ENCODE data around the gene TBC1D2B. TPM values are rescaled to one million over a fixed set of nuclear protein-coding genes. Genes with fewer than 3 reads are reported as not detected.
"Not testable (repeated sequence)": the region's sequence is repeated elsewhere in the genome, so short reads cannot be mapped to it uniquely, and the experiment has no call there.

TBC1D2B gene
- polyA plus RNA-seq, 4 donors, result 7.6 to 44.4 (median 11.9) TPM

DNA sequence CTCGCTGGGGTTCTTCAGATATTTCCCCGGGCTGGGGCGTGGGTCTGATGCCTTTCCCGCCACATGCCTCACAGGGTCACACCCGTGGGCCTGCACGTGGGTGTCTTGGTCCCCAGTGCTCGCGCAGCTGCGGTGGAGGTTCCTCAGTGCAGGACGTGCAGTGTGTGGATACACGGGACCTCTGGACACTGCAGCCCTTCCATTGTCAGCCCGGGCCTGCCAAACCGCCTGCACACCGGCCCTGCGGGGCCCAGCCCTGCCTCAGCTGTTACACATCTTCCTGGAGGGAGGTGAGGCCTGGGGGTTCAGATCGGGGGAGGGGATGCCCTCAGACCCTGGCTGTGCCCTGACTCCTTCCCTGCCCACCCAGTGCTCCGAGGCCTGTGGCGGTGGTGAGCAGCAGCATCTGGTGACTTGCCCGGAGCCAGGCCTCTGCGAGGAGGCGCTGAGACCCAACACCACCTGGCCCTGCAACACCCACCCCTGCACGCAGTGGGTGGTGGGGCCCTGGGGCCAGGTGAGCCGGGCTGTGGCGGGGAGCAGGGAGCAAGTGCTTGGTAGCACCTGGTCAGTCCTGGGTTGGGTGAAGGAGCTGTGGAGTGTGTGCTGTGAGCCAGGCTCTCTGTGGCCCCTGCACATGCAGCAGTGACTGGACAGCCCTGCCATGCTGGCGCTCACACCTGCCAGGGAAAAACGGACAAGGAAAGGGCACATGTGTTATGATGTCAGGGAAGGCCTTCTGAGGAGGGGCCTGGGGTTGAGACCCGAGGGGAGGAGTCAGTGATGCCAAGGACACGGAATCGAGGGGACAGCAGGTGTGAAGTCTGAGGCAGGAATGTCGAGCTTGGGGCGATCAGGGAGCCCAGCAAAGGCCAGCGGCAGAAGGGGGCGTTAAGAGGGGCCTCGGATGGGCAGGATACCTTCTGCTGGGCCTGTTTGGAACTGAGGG, 88.9 kb downstream of the TBC1D2B start:
- DNase-seq (no peak), FAIRE-seq (no peak)
- Histone ChIP-seq H3K4me1 (ENCODE audit: control insufficient read depth in 3 of 3, insufficient read depth in 2 of 3, low read depth in 1 of 3, low read length in 2 of 3) (peaks cover 0 to 17% (median 0%) of the 10 kb centered on the region in 3 donors), H3K27me3 (ENCODE audit: control insufficient read depth in 3 of 3, insufficient read depth in 3 of 3, low read length in 3 of 3) (no peaks in the 10 kb centered on the region), H3K4me3 (ENCODE audit: low read depth in 1 of 3, low read length in 3 of 3) (no peak overlapping the region), H3K36me3 (ENCODE audit: control insufficient read depth in 3 of 3, insufficient read depth in 2 of 3, low read depth in 1 of 3, low read length in 3 of 3) (peaks cover 0 to 17% (median 0%) of the 10 kb centered on the region in 3 donors), H3K9me3 (ENCODE audit: control insufficient read depth in 2 of 2, insufficient read depth in 1 of 2, low read depth in 1 of 2, low read length in 1 of 2) (no peaks in the 10 kb centered on the region), H3K27ac (ENCODE audit: low read depth in 1 of 3, low read length in 2 of 3) (no peak overlapping the region)
- 64 to 77% (median 70%) methylated on average over 34 of the region's 34 CpGs for WGBS, 3 donors

DNA sequence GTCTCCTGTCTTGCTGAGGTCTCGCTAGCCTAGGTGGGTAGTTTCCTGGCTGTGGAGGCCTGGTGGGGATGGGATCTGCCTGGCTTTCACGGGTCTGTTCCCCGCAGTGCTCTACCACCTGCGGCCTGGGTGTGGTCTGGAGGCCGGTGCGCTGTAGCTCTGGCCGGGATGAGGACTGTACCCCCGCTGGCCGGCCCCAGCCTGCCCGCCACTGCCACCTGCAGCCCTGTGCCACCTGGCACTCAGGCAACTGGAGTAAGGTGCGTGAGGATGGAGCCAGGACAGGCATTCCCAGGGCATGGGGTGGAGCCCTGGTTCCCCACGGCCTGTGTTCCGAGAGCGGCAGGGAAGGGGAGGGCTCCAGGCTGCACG, 89.8 kb downstream of the TBC1D2B start:
- H3K4me3 ChIP-seq (ENCODE audit: low read depth in 1 of 3, low read length in 3 of 3); DNase-seq; FAIRE-seq; H3K9me3 ChIP-seq (ENCODE audit: control insufficient read depth in 2 of 2, insufficient read depth in 1 of 2, low read depth in 1 of 2, low read length in 1 of 2); H3K27me3 ChIP-seq (ENCODE audit: control insufficient read depth in 3 of 3, insufficient read depth in 3 of 3, low read length in 3 of 3); H3K27ac ChIP-seq (ENCODE audit: low read depth in 1 of 3, low read length in 2 of 3); H3K36me3 ChIP-seq (ENCODE audit: control insufficient read depth in 3 of 3, insufficient read depth in 2 of 3, low read depth in 1 of 3, low read length in 3 of 3): not testable (repeated sequence)
- peaks cover 0 to 17% (median 0%) of the 10 kb centered on the region in 3 donors for H3K4me1 ChIP-seq (ENCODE audit: control insufficient read depth in 3 of 3, insufficient read depth in 2 of 3, low read depth in 1 of 3, low read length in 2 of 3)
- WGBS, 3 donors, result 14 to 58% (median 26%) methylated on average over 10 to 15 of the region's 15 CpGs

DNA sequence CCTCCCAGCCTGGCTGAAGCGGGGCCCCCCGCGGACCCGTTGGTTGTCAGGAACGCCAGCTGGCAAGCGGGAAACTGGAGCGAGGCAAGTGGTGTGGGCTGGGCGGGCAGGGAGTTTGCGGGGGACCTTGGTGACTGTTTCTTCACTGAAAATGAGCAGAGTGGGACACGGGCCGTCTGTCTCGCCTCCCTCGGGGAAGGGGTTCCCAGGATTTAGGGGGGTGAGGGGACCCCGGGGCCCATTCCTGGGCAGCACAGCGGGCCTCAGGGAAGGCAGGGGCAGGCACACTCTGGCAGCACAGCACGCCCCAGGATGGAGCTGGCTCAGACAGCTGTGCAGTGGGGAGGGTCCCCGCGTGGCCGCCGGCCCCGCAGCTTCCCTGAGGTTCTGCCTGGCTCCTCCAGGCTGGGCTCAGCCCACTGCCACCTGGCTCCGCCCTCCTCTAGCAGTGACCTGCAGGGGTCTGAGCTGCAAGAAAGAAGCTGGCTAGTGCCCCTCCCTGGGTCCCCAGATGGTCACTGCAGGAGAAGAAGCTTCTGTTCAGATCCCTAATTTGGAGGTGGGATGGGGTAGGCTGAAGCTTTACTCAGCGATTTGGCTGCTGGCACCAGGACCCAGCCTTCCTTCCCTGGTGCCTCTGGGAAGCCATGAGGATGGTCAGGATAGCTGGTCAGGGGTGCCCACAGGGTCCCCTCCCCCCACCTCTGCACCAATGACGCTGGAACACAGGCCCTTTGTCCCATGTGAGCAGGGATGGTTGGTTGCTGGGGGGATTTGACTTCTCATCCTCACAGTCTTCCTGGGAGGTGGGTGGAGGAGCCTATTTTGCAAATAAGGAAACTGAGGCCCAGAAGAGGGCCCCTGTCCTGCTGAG, 90.4 kb downstream of the TBC1D2B start:
- no peak overlapping the region for H3K27ac ChIP-seq (ENCODE audit: low read depth in 1 of 3, low read length in 2 of 3)
- H3K4me1 ChIP-seq (ENCODE audit: control insufficient read depth in 3 of 3, insufficient read depth in 2 of 3, low read depth in 1 of 3, low read length in 2 of 3), result peaks cover 0 to 14% (median 0%) of the 10 kb centered on the region in 3 donors
- FAIRE-seq (no peak), DNase-seq (no peak)
- H3K9me3 ChIP-seq (ENCODE audit: control insufficient read depth in 2 of 2, insufficient read depth in 1 of 2, low read depth in 1 of 2, low read length in 1 of 2), result no peaks in the 10 kb centered on the region
- H3K27me3 ChIP-seq (ENCODE audit: control insufficient read depth in 3 of 3, insufficient read depth in 3 of 3, low read length in 3 of 3), result no peaks in the 10 kb centered on the region
- H3K4me3 ChIP-seq (ENCODE audit: low read depth in 1 of 3, low read length in 3 of 3), result no peak overlapping the region
- H3K36me3 ChIP-seq (ENCODE audit: control insufficient read depth in 3 of 3, insufficient read depth in 2 of 3, low read depth in 1 of 3, low read length in 3 of 3), result peaks cover 0 to 4% (median 0%) of the 10 kb centered on the region in 3 donors
- 51 to 69% (median 55%) methylated on average over 19 to 24 of the region's 24 CpGs for WGBS, 3 donors

DNA sequence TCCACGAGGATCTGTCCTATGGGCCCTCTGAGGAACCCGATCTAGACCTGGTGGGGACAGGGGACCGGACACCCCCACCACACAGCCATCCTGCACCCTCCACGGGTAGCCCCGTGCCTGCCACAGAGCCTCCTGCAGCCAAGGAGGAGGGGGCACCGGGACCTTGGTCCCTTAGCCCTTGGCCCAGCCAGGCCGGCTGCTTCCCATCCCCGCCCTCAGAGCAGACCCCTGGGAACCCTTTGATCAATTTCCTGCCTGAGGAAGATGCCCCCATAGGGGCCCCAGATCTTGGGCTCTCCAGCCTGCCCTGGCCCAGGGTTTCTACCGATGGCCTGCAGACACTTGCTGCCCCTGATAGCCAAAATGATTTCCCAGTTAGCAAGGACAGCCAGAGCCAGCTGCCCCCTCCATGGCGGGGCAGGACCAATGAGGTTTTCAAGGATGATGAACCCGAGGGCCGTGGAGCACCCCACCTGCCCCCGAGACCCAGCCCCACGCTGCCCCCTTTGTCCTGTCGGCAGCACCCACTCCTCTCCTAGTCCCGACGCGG, 91.5 kb downstream of the TBC1D2B start:
- Histone ChIP-seq H3K36me3 (ENCODE audit: control insufficient read depth in 3 of 3, insufficient read depth in 2 of 3, low read depth in 1 of 3, low read length in 3 of 3) (no peaks in the 10 kb centered on the region), H3K27me3 (ENCODE audit: control insufficient read depth in 3 of 3, insufficient read depth in 3 of 3, low read length in 3 of 3) (no peaks in the 10 kb centered on the region), H3K4me1 (ENCODE audit: control insufficient read depth in 3 of 3, insufficient read depth in 2 of 3, low read depth in 1 of 3, low read length in 2 of 3) (peaks cover 0 to 7% (median 0%) of the 10 kb centered on the region in 3 donors), H3K4me3 (ENCODE audit: low read depth in 1 of 3, low read length in 3 of 3) (no peak overlapping the region), H3K27ac (ENCODE audit: low read depth in 1 of 3, low read length in 2 of 3) (no peak overlapping the region), H3K9me3 (ENCODE audit: control insufficient read depth in 2 of 2, insufficient read depth in 1 of 2, low read depth in 1 of 2, low read length in 1 of 2) (no peaks in the 10 kb centered on the region)
- 74 to 79% (median 78%) methylated on average over 15 to 18 of the region's 18 CpGs for WGBS, 3 donors
- DNase-seq (no peak), FAIRE-seq (no peak)

DNA sequence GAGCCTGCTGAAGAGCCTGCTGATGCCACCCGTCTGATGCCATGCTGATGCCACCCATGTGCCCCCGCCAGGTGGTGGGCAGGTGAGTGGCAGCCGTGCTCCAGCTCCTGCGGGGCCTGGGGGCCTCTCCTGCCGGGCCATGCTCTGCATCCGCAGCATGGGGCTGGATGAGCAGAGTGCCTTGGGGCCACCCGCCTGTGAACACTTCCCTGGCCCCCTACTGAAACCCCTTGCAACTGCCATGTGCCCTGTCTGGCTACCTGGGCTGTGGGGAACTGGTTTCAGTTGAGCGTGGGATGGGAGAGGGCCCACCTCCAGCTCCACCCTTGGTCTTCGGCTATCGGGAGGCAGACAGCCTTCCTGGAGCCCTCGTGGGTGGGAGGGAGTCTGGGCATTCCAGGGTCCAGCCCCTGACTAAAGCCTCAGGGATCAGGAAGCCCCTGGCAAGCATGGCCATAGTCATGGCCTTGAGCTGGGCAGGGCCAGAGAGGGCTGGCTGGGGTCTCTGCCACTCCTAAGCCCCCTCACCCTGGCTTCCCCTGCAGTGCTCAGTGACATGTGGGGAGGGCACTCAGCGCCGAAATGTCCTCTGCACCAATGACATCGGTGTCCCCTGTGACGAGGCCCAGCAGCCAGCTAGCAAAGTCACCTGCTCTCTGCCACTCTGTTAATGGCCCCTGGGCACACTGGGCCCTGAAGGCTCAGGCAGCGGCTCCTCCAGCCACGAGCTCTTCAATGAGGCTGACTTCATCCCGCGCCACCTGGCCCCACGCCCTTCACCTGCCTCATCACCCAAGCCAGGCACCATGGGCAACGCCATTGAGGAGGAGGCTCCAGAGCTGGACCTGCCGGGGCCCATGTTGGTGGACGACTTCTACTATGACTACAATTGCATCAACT, 92.2 kb downstream of the TBC1D2B start:
- 86 to 93% (median 92%) methylated on average over 14 to 23 of the region's 23 CpGs for WGBS, 3 donors
- no peaks in the 10 kb centered on the region for H3K27me3 ChIP-seq (ENCODE audit: control insufficient read depth in 3 of 3, insufficient read depth in 3 of 3, low read length in 3 of 3)
- no peaks in the 10 kb centered on the region for H3K9me3 ChIP-seq (ENCODE audit: control insufficient read depth in 2 of 2, insufficient read depth in 1 of 2, low read depth in 1 of 2, low read length in 1 of 2)
- no peaks in the 10 kb centered on the region for H3K36me3 ChIP-seq (ENCODE audit: control insufficient read depth in 3 of 3, insufficient read depth in 2 of 3, low read depth in 1 of 3, low read length in 3 of 3)
- H3K4me1 ChIP-seq (ENCODE audit: control insufficient read depth in 3 of 3, insufficient read depth in 2 of 3, low read depth in 1 of 3, low read length in 2 of 3), result no peaks in the 10 kb centered on the region
- H3K4me3 ChIP-seq (ENCODE audit: low read depth in 1 of 3, low read length in 3 of 3), result no peak overlapping the region
- FAIRE-seq (no peak), DNase-seq (no peak)
- no peak overlapping the region for H3K27ac ChIP-seq (ENCODE audit: low read depth in 1 of 3, low read length in 2 of 3)

DNA sequence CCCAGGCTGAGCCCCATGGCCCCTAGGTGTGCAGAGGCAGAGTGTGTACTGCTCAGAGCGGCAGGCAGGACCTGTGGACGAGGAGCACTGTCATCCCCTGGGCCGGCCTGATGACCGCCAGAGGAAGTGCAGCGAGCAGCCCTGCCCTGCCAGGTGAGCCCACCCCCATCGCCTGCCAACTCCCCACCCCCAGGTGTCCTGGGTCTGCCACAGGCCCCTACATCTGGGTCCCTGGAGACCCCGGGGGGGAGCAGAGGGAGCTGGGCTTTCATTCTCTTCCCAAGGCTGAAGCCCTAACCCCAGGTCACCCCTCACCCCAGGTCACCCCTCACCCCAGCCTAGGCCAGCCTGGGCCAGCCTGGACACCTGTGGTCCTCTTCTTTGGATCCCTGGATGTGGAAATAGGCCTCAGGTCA, 93.1 kb downstream of the TBC1D2B start:
- 90 to 93% (median 92%) methylated on average over 3 to 6 of the region's 7 CpGs for WGBS, 3 donors
- DNase-seq (no peak), FAIRE-seq (no peak)
- Histone ChIP-seq H3K9me3 (ENCODE audit: control insufficient read depth in 2 of 2, insufficient read depth in 1 of 2, low read depth in 1 of 2, low read length in 1 of 2) (no peaks in the 10 kb centered on the region), H3K36me3 (ENCODE audit: control insufficient read depth in 3 of 3, insufficient read depth in 2 of 3, low read depth in 1 of 3, low read length in 3 of 3) (no peaks in the 10 kb centered on the region), H3K27ac (ENCODE audit: low read depth in 1 of 3, low read length in 2 of 3) (no peak overlapping the region), H3K4me3 (ENCODE audit: low read depth in 1 of 3, low read length in 3 of 3) (no peak overlapping the region), H3K4me1 (ENCODE audit: control insufficient read depth in 3 of 3, insufficient read depth in 2 of 3, low read depth in 1 of 3, low read length in 2 of 3) (no peaks in the 10 kb centered on the region), H3K27me3 (ENCODE audit: control insufficient read depth in 3 of 3, insufficient read depth in 3 of 3, low read length in 3 of 3) (no peaks in the 10 kb centered on the region)

DNA sequence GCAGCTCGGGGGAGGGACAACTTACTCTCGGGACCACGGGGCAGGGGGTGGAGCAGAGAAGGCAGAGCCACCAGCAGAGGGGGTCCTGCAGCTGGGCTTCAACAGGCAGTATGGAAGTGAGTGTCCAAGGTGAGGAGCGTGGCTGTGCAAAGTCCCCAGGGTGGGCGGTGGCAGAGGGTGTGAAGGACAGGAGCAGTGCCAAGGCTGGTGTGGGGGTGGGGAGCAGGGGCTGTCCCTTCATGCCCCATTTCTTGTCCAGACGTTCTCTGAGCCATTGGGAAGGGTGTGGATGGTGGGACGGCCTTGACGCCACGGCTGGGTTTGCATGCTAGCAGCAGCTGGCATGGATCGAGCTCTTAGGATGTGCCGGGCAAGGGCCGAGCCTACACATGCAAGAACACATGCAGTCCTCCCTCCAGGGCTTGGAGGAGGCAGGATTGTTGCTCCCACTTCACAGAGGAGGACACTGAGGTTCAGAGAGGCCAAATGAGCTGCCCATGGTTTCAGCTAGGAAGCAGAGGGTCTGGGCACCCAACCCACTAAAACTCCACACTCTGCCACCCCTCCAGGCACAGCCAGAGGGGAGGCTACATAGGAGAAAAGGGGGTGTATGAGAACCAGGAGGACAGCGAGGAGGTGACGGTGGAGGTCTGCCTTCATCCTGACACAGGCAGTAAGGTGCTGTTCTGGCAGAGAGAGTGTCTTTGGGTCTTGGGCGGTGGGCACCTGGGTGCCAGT, 93.6 kb downstream of the TBC1D2B start:
- no peak overlapping the region for H3K27ac ChIP-seq (ENCODE audit: low read depth in 1 of 3, low read length in 2 of 3)
- H3K9me3 ChIP-seq (ENCODE audit: control insufficient read depth in 2 of 2, insufficient read depth in 1 of 2, low read depth in 1 of 2, low read length in 1 of 2), result no peaks in the 10 kb centered on the region
- no peak overlapping the region for H3K4me3 ChIP-seq (ENCODE audit: low read depth in 1 of 3, low read length in 3 of 3)
- no peaks in the 10 kb centered on the region for H3K36me3 ChIP-seq (ENCODE audit: control insufficient read depth in 3 of 3, insufficient read depth in 2 of 3, low read depth in 1 of 3, low read length in 3 of 3)
- no peak for FAIRE-seq
- H3K27me3 ChIP-seq (ENCODE audit: control insufficient read depth in 3 of 3, insufficient read depth in 3 of 3, low read length in 3 of 3), result no peaks in the 10 kb centered on the region
- 25 to 43% (median 42%) methylated on average over 15 of the region's 15 CpGs for WGBS, 3 donors
- no peak for DNase-seq
- no peaks in the 10 kb centered on the region for H3K4me1 ChIP-seq (ENCODE audit: control insufficient read depth in 3 of 3, insufficient read depth in 2 of 3, low read depth in 1 of 3, low read length in 2 of 3)

Data from small intestine (tissue), 7 donors.